CMK (cell line): Measurements from ENCODE around the gene SERTM2.
"Not testable (repeated sequence)": the region's sequence is repeated elsewhere in the genome, so short reads cannot be mapped to it uniquely, and the experiment has no call there.

Experiments
- DNase-seq: peaks from one replicate; pipeline ENCODE4 v3.0.0-alpha.2; 2010; ENCODE audit warnings: low read depth

Gene SERTM2

DNA sequence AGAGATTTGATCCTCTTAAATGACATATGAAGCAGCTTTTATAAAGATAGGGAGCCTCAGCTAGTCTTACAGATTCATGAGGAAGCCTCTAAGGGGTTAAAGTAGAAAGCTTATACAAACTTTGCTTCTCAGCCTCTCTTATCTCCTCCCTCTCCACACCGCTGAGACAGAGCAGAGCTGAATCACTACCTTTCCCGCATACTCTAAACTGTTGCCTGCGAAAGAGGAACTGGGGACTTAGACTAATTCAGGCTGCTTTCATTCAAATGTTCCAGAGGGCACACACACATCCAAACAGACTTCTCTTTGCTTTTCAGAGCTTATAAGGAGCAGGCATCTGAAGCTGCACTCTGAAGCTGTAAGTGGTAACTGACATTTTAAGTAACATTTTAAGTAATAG, at the start of gene SERTM2:
Gene SERTM2 (plus strand): TSS at position 169 of the 400 bp plus-strand sequence. CDS start 7,213 bp downstream, outside the sequence.
- no peak for DNase-seq

DNA sequence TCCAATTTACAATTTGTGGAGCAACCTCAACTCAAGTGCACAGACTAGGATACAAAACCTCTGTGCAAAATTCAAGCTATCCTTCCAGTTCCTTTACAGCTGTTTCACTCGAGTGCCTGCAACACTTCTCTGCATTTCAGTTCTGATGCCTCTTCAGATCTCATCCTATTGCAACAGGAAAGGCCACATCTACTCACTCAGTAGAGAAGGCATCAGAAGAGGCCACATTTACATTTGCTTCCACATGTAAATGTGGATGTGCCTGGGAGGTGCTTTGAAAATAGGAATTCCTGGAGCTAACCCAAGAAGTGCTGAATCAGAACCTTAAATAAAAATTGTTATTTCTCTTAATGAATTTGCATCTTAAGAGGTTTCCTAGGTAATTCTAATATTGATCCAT, 45.8 kb upstream of the SERTM2 start:
- no peak for DNase-seq

DNA sequence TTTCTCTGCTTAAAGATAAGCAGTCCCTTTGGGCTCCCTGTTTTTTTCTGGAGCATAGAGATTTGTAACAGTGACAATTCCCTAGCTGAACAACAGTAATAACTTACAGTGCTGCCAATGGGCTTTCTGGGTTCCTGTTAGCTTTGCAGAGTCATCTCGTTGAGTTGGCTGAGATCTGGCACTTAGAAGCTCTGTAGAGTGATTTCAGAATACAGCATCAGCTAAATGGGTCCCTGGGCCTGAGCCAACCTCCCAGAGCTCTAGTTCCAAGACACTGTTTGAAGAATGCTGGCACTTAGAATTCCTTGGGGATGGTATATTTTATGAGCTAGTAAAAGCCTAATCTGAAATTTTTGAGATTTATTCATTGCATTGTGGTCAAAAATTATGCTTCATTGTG, 43.5 kb upstream of the SERTM2 start:
- DNase-seq, result no peak

DNA sequence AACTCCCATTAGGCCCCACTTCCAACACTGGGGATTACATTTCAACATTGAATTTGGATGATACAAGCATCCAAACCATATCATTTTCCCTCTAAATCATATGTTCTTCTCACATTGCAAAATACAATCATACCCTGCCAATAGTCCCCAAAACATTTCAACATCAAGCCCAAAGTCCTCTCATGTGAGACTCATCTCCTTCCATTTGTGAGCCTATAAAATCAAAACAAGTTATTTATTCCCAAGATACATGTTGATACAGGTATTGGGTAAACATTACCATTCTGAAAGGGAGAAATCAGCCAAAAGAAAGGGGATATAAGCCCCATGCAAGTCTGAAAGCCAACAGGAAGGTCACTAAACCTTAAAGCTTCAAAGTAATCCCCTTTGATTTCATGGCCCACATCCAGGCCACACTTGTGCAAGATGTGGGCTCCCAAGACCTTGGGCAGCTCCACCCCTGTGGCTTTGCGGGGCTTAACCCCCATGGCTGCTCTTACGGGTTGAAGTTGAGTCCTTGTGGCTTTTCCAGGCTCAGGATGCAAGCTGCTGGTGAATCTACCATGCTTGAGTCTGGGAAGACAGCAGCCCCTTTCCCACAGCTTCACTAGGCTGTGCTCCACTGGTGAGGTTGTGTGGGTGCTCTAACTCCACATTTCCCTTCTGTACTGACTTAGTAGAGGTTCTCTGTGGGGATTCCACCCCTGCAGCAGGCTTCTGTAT, 40.6 kb upstream of the SERTM2 start:
- DNase-seq, result no peak

DNA sequence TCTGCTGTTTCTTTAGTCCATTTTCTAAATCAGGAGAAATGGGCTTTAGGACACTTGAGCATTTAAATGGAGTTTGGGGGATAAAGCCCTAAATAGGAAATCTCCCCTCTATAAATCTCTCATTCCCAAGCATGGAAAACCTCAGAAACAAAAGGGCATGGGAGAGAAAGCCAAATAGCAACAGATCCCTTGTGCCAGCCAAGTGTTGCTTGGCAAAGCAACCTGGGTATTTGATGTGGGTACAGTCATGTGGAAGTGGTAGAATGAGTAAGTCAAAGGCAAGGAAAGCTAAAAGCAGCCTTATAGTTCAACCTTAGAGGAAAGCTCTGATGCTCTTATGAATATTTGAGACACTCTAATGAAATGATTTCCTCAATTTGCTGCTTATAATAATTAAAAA, 29.5 kb upstream of the SERTM2 start:
- no peak for DNase-seq

DNA sequence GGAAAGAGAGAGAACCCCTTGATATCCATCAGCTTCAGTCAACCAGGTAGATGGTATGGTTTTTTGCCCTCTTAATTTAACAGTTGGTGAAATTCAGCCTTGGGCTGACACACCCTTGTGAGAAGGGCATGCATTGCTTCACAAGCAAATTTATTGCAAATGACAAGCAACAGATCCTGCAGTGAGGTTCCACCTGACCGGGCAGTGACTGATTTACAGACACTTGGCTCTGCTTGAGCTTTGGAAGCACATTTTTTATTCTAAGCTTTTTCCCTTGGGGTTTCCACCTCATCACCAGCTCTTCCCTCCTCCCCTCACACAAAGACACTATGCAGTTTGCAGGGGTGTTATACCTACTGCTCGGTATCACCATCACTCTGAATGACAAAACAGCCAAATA, 28.3 kb upstream of the SERTM2 start:
- DNase-seq, result no peak

DNA sequence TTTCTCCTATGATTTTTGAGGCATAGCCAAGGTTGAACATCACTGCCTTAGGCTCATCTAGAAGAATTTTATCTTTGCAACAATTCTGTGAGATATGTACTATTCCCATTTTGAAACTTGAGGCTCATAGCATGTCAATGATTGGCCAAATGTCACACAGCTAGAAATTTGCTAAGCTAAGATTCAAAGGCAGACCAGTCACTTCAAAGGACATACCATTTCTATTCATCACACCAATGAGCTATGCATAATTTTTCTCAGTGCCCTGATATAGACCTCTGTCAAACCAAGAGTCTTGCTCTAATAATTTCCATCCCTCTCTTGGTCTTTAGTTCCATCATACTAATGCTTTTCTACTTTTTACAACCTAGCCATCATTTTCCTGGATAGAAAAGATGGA, 27.6 kb upstream of the SERTM2 start:
- no peak for DNase-seq

DNA sequence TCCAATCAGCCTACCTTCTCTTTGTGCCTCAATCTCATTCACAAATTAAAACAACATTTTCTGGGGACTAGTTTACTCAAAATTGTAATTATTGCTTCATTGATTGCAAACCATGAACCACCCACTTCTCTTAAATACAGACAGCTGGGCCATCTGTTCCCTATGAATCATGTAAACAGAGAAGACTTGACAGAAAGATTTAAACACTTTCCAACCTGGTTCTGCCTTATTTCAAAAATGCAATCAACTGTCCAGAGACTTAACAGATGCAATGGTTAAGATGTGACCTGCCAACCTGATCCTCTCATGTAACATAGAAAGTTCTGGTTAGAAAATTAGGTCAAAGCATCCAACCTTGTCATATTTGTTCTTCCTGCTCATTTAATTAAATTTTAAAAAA, 20.8 kb upstream of the SERTM2 start:
- no peak for DNase-seq

DNA sequence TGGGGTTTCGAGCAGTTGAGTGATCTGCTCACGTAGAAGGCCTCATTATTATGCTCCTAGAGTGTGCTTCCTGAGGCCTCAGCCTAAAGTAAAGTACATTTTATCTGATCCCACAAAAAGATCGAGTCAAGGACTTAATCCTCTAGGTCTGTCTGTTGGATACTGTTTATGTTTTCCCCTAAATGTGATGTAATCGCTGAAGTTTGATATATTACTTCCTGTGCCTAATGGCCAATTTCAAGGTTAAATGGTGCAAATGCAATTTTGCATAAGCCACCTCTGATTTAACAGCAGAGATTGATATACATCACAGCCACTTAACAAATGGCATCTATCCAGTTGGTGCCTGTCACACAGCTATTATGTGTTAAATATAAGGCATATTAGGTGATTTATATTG, 19.4 kb upstream of the SERTM2 start:
- DNase-seq, result no peak

DNA sequence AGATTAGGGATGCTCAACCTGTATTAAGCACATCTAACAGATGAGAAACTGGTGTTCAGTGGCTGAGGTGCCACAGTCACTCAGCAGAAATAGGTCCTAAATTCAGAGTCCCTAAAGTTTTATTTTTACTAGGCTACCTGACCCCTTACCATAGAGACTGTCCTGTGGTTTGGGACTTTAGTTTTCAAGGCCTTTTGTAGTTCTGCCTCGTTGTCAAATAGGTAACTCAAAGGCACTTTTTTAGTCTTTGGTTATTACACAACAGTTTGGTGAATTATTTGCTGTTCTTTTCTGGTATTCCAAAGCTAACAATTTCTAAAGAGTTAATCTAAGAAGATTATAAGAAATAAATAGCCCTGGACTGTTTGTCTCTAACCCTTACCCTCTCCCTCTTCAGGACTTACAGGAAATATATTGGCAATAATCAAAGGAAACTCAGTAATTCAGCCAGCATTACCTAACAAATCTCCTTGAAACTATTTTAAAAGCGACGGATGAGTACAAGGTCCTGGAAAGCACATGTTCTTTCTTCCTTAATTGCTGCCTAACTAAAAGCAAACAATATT, 12.8 kb upstream of the SERTM2 start:
- DNase-seq, result no peak

DNA sequence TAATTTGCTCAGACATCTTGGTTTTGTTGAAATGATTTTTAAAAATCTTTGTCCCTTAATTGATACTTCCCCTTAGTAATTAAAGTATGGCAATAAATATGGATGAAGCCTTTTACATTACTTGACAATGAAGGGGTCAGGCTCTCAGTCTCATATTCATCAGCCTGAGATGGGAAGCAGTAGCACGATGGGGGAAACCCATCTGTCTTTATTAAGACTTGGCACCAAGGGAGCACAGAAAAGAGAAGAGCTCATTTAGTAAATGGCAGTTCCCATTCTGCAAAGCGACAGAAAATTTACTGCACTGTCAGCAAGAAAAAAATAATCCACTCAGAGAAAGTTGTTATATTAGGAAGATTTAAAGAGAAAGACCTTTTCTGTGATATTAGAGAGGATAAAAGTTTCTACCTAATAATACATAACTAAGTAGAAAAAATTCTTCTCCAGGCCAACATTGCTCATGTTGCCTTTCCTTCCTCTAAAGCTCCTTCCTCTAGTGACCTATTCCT, 7.9 kb upstream of the SERTM2 start:
- no peak for DNase-seq

DNA sequence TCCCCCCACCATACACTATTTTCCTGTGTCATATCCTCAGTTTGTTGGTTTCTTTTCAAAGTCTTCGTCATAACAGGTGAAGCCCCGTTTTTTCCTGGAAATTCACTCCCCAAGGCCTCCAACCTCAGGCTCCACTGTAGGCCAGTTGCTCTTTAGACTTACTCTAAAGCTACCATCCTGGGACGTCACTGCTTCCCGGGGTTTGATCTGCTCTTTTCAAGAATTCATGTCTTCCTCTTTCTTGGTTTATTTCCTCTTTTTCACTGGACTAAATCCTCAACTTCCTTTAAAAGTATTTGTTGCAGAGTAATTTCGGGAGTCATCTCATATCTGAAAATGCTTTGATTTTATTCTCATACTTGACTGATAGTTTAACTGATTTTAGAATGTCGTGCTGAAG, 6.5 kb upstream of the SERTM2 start:
- DNase-seq, result no peak

DNA sequence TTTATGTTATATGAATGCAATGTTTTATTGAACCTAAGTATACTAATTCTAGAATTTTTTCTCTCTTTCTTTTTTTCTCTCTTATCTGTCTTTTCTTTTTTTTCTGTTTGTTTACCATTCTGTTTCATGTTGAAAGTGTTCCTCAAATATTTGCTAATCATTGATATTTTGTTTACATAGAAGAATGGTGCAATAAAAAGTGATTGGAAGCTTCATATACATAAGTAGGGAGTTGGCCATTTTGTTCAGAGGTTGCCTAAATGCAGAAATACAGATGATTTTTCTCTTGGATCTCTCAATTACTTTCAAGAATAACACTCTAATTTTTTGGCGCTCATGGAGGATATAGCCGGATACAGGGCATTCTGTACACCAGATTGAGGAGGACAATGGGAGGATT, 5.7 kb upstream of the SERTM2 start:
- no peak for DNase-seq

DNA sequence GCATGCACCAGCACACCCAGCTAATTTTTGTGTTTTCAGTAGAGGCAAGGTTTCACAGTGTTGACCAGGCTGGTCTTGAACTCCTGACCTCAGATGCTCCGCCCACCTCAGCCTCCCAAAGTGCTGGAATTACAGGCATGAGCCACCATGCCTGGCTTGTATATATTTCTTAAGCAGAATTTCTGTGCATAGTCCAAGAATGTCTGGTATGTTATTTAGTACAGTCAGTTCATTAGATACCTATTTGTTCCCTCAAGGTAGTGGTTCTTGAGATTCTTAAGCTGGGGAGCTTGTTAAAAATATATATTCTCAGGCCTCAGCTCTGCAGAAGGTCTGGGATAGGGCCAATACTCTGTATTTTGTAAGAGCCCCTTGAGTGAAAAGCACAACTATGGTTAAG, 4.6 kb upstream of the SERTM2 start:
- no peak for DNase-seq

DNA sequence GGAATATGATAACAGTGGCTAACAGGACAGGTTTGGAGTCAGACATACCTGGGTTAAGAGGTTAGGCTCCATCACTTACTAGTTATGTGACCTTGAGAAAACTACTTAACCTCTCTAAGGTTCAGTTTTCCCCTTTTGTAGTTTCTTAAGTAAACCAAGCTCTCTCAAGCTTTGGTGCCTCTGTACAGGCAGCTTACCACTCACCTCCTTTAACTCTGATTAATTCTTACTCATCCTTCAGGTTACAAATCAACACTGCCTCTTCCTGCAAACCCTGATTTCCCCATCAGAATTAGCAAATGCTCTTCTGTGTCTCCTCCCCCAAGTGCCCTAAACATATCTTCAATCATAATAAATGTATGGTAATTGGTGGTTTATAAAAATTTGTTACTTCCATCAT, 3.5 kb upstream of the SERTM2 start:
- DNase-seq, result no peak

DNA sequence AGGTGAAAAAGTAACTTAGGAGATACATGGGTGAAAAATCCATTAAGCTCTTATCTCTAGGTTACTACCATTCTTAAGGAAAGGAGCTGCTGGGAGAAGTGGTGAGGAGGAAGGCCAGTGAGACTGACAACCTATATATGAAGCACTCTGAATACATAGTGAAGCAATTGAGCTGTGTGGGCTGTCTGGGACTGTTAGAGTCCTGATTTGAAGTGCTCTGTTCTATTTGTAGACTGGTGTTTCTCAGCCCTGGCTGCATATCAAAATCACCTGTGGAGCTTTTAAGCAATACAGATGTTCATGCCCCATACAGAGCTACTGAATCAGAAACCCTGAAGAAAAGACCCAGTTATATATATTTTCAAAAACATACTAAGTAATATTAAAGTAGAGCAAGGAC, 3.9 kb downstream of the SERTM2 start:
- no peak for DNase-seq

DNA sequence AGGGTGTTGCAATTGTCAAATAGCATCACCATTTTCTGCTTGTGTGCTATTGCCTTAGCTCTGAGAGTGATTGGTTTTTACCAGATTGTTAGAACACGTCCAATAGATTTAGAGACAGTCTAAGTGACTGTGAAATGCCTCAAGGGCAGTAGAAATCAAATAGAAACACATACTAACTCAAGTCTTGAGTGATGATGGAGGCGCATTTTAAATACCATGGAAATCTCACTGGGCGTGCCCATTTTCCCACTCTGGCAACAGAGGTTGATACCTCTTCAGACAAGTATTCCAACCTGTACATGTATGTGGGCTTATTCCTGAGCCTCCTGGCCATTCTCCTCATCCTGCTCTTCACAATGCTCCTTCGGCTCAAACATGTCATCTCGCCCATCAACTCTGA, 7.2 kb downstream of the SERTM2 start:
- DNase-seq, result no peak

DNA sequence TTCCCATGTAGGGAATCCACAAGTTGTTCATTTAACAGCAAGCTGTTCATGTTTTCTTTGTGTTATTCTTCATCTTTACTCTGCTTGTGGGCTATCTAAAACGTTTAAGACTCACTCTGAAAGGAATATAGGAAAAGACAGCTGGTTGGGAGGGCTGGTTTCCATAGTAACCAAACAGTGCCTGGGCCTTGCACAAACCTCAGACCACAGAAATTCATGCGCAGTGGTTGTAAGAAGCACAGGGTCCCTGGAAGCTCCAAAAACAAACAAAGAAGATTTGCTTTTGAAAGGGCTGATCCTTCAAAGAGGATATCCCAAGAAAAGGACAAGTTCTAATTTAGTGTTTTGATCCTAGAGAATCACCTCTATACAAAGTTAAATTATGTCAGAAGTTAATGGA, 7.8 kb downstream of the SERTM2 start:
- DNase-seq, result no peak

DNA sequence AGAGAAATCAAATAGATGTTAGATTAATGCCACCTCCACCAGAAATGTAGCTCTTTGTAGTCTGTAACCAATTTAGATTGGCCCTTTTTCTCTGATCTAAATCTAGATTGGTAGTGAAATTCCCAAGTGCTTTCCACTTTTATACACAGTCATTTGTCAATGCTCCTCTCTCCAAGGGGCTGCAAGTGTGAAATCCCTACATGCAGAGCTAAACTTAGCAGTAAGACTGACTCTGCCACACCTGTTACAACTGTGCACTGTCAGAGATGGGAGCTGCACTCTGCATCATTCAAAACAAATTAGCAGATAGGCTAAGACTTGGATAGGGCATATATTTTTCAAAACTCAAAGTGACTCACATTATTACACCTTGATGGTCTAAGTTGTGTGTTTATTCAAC, 9.1 kb downstream of the SERTM2 start:
- no peak for DNase-seq

DNA sequence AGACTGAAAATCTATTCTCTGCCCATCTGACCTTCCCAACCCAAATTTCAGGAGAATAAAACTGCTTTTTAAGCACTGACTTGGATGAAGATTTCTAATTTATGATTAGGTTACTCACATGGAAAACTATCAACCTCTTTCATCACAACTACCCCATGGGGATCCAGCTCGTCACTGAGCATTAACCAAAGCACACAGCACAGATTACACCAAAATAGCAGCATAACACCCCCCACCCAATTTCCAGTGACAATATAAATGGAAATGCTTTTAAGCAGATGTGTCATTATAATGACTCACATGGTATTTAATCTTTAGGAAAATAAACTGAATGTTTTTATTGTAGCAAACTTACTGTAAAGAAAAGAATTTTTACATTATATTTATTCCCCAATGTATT, 9.7 kb downstream of the SERTM2 start:
- DNase-seq, result no peak

DNA sequence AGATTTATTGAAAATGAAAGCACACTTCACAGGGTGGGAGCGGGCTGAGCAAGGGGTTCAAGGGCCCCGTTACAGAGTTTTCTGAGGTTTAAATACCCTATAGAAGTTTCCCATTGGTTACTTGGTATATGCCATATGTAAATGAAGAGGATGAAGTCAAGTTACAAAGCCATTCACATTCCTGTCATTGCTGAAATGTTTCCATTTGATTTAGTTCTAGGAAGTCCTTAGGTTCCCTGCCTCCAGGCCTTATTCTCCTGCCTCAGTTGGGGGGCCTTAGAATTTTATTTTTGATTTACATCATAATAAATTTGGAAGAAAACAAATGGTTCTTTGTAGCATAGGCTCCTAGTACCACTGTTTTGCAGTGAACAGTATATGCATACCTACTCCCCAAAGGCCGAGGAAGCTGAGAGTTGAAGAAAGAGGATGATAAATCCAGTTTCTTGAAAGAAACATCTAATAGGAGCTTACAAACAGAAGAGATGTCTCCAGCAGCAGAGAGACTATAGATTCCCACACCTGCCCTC, 31.8 kb downstream of the SERTM2 start:
- DNase-seq, result no peak

DNA sequence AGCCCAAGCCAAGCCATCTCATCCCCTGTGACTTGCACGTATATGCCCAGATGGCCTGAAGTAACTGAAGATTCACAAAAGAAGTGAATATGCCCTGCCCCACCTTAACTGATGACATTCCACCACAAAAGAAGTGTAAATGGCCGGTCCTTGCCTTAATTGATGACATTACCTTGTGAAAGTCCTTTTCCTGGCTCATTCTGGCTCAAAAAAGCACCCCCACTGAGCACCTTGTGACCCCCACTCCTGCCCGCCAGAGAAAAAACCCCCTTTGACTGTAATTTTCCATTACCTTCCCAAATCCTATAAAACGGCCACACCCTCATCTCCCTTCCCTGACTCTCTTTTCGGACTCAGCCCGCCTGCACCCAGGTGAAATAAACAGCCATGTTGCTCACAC, 37.8 kb downstream of the SERTM2 start:
- not testable (repeated sequence) for DNase-seq

DNA sequence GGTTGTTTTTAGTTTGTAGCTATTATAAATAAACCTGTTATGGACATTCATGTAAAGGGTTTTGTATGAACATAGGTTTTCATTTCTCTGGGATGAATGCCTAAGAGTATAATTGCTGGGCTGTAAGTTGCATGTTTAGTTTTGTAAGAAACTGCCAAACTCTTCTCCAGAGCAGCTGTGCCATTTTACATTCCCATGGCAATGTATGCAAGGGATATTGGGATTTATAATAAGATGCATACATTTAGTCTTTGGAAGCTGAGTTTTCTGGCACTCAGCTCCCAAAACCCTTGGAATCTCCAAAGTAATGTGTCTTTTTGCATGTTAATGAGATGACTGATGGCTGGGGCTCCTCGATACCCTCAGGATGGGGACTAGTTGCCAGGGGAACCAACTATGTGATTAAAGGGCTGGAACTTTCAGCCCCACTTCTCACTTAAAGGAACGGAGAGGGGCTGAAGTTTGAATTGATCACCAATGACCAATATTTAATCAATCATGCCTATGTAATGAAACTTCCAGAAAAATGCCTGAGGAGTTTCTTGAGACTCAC, 44.0 kb downstream of the SERTM2 start:
- DNase-seq, result no peak

DNA sequence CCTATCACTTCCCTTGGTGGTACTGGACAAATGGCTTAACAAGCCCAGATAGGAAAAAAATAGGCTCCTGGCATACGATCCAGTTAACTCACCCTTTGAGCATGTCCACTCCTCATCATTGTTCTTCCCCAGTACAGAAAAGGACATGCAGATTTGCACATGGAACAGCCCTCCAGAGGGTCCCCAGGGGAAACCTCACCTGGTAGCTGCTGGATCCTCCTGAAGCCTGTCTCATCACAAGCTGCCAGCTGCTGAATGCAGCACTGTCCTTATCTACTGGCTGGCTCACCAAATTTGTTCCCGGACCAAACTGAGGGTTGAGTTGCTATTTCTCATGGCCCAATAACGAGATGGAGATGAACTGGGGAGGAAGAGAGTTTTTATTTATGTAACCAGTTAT, 49.4 kb downstream of the SERTM2 start:
- no peak for DNase-seq
